Measurements from ENCODE around the gene GOLGA8M. TPM values are rescaled to one million over a fixed set of nuclear protein-coding genes. Genes with fewer than 3 reads are reported as not detected.
"Not testable (repeated sequence)": the region's sequence is repeated elsewhere in the genome, so short reads cannot be mapped to it uniquely, and the experiment has no call there.

GOLGA8M gene
- total RNA-seq (2021; fragmentation: NEBNext Ultra II Directional; extraction: Animal tissue kit (Norgen Biotek cat#: 25700)) = under 1 TPM in 4 of 6 experiments, not detected in 2; 0.10 to 0.57 (median 0.31) TPM
- long read RNA-seq = 0 reads

DNA sequence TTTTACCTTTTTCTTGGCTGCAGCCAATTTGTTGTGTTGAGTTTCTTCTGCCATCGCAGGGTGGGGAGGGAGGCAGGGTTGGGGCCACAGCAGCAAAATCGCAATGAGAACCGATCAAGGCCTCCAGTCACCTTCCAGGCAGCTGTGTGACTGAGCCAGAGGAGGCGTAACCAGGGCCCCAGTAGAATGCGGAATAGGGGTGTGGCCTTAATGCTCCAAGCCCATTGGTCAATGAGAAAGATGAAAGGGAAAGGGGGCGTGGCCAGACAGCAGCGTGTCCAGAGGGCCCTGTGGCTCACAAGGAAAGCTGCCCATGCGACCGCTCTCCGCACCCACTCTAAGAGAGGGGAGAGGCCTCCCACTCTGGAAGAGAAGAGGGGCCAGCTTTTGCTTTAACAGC, at the start of gene GOLGA8M:
TSS of gene GOLGA8M (minus strand) at position 152 of the 400 bp plus-strand sequence. CDS start at position 54, 98 bp downstream.
- not testable (repeated sequence) for H3K4me3 Mint-ChIP-seq; H3K9me3 Mint-ChIP-seq; H3K4me1 Mint-ChIP-seq (ENCODE audit: low read depth)

GRCh38 chr15:28742890-28743289, 30.7 kb upstream of the GOLGA8M start:
- H3K9me3 Mint-ChIP-seq; H3K27me3 Mint-ChIP-seq (ENCODE audit: insufficient read depth); H3K4me1 Mint-ChIP-seq (ENCODE audit: low read depth); H3K27ac Mint-ChIP-seq; H3K36me3 Mint-ChIP-seq (ENCODE audit: low read depth); DNase-seq; H3K4me3 Mint-ChIP-seq: not testable (repeated sequence)

More for the DNA sequence above, at the start of gene GOLGA8M:
- H3K27me3 Mint-ChIP-seq (ENCODE audit: insufficient read depth); H3K36me3 Mint-ChIP-seq (ENCODE audit: low read depth); DNase-seq; H3K27ac Mint-ChIP-seq: not testable (repeated sequence)

GRCh38 chr15:28738590-28739292, 26.5 kb upstream of the GOLGA8M start:
- H3K9me3 Mint-ChIP-seq; H3K36me3 Mint-ChIP-seq (ENCODE audit: low read depth); DNase-seq; H3K27me3 Mint-ChIP-seq (ENCODE audit: insufficient read depth): not testable (repeated sequence)
- H3K4me1 Mint-ChIP-seq (ENCODE audit: low read depth) = peaks cover 10% of the 10 kb centered on the region
- peak overlapping the region; percentile 91 for H3K4me3 Mint-ChIP-seq
- peak overlapping the region; percentile 86 for H3K27ac Mint-ChIP-seq

- H3K27me3 Mint-ChIP-seq (ENCODE audit: insufficient read depth); H3K9me3 Mint-ChIP-seq; DNase-seq; H3K36me3 Mint-ChIP-seq (ENCODE audit: low read depth): not testable (repeated sequence)
- peaks cover 10% of the 10 kb centered on the region for H3K4me1 Mint-ChIP-seq (ENCODE audit: low read depth)
- H3K4me3 Mint-ChIP-seq = peak overlapping the region; percentile 91
- peak overlapping the region; percentile 86 for H3K27ac Mint-ChIP-seq
Observed at GRCh38 chr15:28738200-28738561, 26.0 kb upstream of the GOLGA8M start.

DNA sequence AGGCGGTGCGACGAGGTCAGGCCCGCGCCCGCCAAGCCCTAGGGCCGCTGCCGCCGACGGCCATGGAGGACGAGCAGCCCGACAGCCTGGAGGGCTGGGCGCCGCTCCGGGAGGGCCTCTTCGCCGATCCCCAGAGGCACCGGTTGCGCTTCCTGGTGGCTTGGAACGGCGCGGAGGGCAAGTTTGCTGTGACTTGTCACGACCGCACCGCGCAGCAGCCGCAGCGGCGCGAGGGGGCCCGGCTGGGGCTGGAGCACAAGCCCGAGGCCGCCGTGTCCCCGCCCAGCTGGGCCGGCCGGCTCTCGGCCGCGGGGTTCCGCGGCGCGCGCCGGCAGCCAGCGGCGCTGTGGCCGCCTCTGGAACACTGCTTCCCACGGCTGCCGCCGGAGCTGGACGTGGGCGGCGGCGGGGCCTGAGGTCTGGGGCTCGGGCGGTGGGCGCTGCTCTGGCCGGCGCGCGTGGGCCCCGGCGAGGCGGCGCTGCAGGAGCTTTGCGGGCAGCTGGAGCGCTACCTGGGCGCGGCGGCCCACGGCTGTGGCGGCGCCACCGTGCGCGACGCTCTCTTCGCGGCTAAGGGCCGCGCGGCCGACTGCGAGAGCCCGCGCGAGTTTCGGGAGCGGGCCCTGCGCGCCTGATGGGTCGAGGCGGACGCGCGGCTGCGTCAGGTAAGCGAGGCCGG, 25.4 kb upstream of the GOLGA8M start:
- not testable (repeated sequence) for H3K36me3 Mint-ChIP-seq (ENCODE audit: low read depth); H3K27me3 Mint-ChIP-seq (ENCODE audit: insufficient read depth); H3K9me3 Mint-ChIP-seq
- H3K4me1 Mint-ChIP-seq (ENCODE audit: low read depth) = peaks cover 10% of the 10 kb centered on the region
- H3K27ac Mint-ChIP-seq = peak overlapping the region; percentile 78
- peak; percentile 45 for DNase-seq
- H3K4me3 Mint-ChIP-seq = peak overlapping the region; percentile 86

GRCh38 chr15:28728061-28728460, 15.8 kb upstream of the GOLGA8M start:
- not testable (repeated sequence) for H3K9me3 Mint-ChIP-seq; DNase-seq; H3K36me3 Mint-ChIP-seq (ENCODE audit: low read depth); H3K27me3 Mint-ChIP-seq (ENCODE audit: insufficient read depth); H3K4me1 Mint-ChIP-seq (ENCODE audit: low read depth); H3K27ac Mint-ChIP-seq; H3K4me3 Mint-ChIP-seq

GRCh38 chr15:28727026-28727425, 14.8 kb upstream of the GOLGA8M start:
- H3K27me3 Mint-ChIP-seq (ENCODE audit: insufficient read depth); H3K4me3 Mint-ChIP-seq; H3K27ac Mint-ChIP-seq; H3K9me3 Mint-ChIP-seq; H3K4me1 Mint-ChIP-seq (ENCODE audit: low read depth); H3K36me3 Mint-ChIP-seq (ENCODE audit: low read depth); DNase-seq: not testable (repeated sequence)

- no peaks in the 10 kb centered on the region; the same call in 1 of the 2 replicates for H3K27me3 Mint-ChIP-seq (ENCODE audit: insufficient read depth)
- H3K36me3 Mint-ChIP-seq (ENCODE audit: low read depth) = no peaks in the 10 kb centered on the region
- no peak overlapping the region for H3K27ac Mint-ChIP-seq
- no peak overlapping the region for H3K4me3 Mint-ChIP-seq
- DNase-seq = no peak
- TF ChIP-seq, protein P1, sequence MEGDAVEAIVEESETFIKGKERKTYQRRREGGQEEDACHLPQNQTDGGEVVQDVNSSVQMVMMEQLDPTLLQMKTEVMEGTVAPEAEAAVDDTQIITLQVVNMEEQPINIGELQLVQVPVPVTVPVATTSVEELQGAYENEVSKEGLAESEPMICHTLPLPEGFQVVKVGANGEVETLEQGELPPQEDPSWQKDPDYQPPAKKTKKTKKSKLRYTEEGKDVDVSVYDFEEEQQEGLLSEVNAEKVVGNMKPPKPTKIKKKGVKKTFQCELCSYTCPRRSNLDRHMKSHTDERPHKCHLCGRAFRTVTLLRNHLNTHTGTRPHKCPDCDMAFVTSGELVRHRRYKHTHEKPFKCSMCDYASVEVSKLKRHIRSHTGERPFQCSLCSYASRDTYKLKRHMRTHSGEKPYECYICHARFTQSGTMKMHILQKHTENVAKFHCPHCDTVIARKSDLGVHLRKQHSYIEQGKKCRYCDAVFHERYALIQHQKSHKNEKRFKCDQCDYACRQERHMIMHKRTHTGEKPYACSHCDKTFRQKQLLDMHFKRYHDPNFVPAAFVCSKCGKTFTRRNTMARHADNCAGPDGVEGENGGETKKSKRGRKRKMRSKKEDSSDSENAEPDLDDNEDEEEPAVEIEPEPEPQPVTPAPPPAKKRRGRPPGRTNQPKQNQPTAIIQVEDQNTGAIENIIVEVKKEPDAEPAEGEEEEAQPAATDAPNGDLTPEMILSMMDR (IDR thresholded peaks at IDR 0.05) = no peak
- H3K4me1 Mint-ChIP-seq (ENCODE audit: low read depth) = peaks cover 8% of the 10 kb centered on the region
- no peaks in the 10 kb centered on the region for H3K9me3 Mint-ChIP-seq
Observed at GRCh38 chr15:28726102-28726501, 13.9 kb upstream of the GOLGA8M start.

GRCh38 chr15:28725556-28725955, 13.3 kb upstream of the GOLGA8M start:
- Mint-ChIP-seq H3K27ac (no peak overlapping the region), H3K4me3 (no peak overlapping the region), H3K36me3 (ENCODE audit: low read depth) (no peaks in the 10 kb centered on the region), H3K9me3 (no peaks in the 10 kb centered on the region), H3K4me1 (ENCODE audit: low read depth) (peaks cover 8% of the 10 kb centered on the region), H3K27me3 (ENCODE audit: insufficient read depth) (no peaks in the 10 kb centered on the region; the same call in 1 of the 2 replicates)
- TF ChIP-seq, protein P1 (IDR thresholded peaks at IDR 0.05) = no peak
- DNase-seq = no peak

DNA sequence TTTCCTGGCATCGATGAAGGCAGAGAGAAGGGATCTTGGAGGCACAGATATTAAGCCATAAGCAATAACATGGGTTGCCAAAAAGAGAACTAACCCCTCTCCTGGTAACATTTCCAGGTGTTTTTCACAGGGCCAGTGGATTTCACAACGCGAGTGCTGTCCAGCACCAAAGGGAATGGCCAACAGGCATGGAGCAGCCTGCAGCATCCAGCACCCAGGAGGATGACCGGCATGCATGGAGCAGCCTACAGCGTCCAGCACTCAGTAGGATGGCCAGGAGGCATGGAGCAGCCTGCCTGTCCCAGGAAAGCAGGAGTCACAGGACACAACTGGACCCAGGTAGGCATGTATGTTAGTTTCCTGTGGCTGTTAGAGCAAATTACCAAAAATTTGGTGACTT, 11.8 kb upstream of the GOLGA8M start:
- not testable (repeated sequence) for DNase-seq; H3K27ac Mint-ChIP-seq; H3K4me3 Mint-ChIP-seq; H3K9me3 Mint-ChIP-seq; H3K36me3 Mint-ChIP-seq (ENCODE audit: low read depth); H3K27me3 Mint-ChIP-seq (ENCODE audit: insufficient read depth); H3K4me1 Mint-ChIP-seq (ENCODE audit: low read depth)

DNA sequence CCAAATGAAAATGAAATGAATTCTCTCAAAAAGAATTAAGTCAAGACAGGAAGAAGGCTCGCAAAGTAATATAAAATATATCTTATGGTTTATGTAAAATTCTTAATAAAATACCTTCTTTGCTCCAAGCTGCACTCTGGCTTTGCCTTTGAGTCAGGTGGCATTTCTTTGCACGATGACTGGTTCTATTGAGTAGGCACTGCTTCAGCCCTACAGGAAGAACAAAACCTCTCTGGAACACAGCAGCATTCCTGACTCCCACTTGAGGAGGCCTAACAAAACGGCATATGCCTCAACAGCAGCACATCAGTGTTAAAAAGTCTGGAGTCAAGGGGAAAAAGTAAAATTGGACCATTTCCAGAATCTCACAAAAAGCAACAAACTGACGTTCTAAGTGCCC, 7.4 kb upstream of the GOLGA8M start:
- H3K36me3 Mint-ChIP-seq (ENCODE audit: low read depth); H3K4me3 Mint-ChIP-seq; H3K4me1 Mint-ChIP-seq (ENCODE audit: low read depth); H3K27me3 Mint-ChIP-seq (ENCODE audit: insufficient read depth); DNase-seq; H3K27ac Mint-ChIP-seq; H3K9me3 Mint-ChIP-seq: not testable (repeated sequence)

- H3K27ac Mint-ChIP-seq; H3K9me3 Mint-ChIP-seq; H3K4me1 Mint-ChIP-seq (ENCODE audit: low read depth); H3K27me3 Mint-ChIP-seq (ENCODE audit: insufficient read depth); H3K36me3 Mint-ChIP-seq (ENCODE audit: low read depth); H3K4me3 Mint-ChIP-seq; DNase-seq: not testable (repeated sequence)
Observed at GRCh38 chr15:28718576-28718975, 6.4 kb upstream of the GOLGA8M start.
